ENCODE results near the gene CTAG1B. TPM values are rescaled to one million over a fixed set of nuclear protein-coding genes. Genes with fewer than 3 reads are reported as not detected.
"Not testable (repeated sequence)": the region's sequence is repeated elsewhere in the genome, so short reads cannot be mapped to it uniquely, and the experiment has no call there.

Gene CTAG1B
- total RNA-seq, 1 donor from 2014 or later, result not detected

- H3K27me3 ChIP-seq; H3K27ac ChIP-seq; DNase-seq; H3K4me1 ChIP-seq; intact Hi-C loops (cut with DNase I); H3K9me3 ChIP-seq; ATAC-seq; H3K4me3 ChIP-seq; H3K36me3 ChIP-seq: not testable (repeated sequence)
These were observed 11.9 kb upstream of the CTAG1B start for GRCh38 chrX:154630949-154631348.

GRCh38 chrX:154628960-154629359 is 9.9 kb upstream of the CTAG1B start:
- H3K4me1 ChIP-seq; H3K4me3 ChIP-seq; DNase-seq; intact Hi-C loops (cut with DNase I); H3K9me3 ChIP-seq; H3K27ac ChIP-seq; H3K36me3 ChIP-seq; H3K27me3 ChIP-seq: not testable (repeated sequence)
- peak; percentile 85 for ATAC-seq

- DNase-seq; intact Hi-C loops (cut with DNase I): not testable (repeated sequence)
These were observed 1.8 kb upstream of the CTAG1B start for GRCh38 chrX:154620767-154621414.

GRCh38 chrX:154613586-154613985 is 5.5 kb downstream of the CTAG1B start:
- intact Hi-C loops (cut with DNase I); DNase-seq; H3K27me3 ChIP-seq; ATAC-seq; H3K4me3 ChIP-seq; H3K36me3 ChIP-seq; H3K4me1 ChIP-seq; H3K9me3 ChIP-seq; H3K27ac ChIP-seq: not testable (repeated sequence)

More at GRCh38 chrX:154620767-154621414, 1.8 kb upstream of the CTAG1B start:
- H3K9me3 ChIP-seq, H3K27me3 ChIP-seq, H3K4me3 ChIP-seq, H3K4me1 ChIP-seq, H3K36me3 ChIP-seq, H3K27ac ChIP-seq: not testable (repeated sequence)
- ATAC-seq, result peak; percentile 81

GRCh38 chrX:154611146-154611545 is 7.9 kb downstream of the CTAG1B start:
- H3K9me3 ChIP-seq; H3K36me3 ChIP-seq; intact Hi-C loops (cut with DNase I); H3K4me3 ChIP-seq; ATAC-seq; H3K4me1 ChIP-seq; H3K27me3 ChIP-seq; H3K27ac ChIP-seq; DNase-seq: not testable (repeated sequence)

- intact Hi-C loops (cut with DNase I); H3K36me3 ChIP-seq; H3K27ac ChIP-seq; ATAC-seq; H3K9me3 ChIP-seq; DNase-seq; H3K4me3 ChIP-seq; H3K27me3 ChIP-seq; H3K4me1 ChIP-seq: not testable (repeated sequence)
These were observed 10.3 kb downstream of the CTAG1B start for GRCh38 chrX:154608823-154609222.

- H3K9me3 ChIP-seq; ATAC-seq; intact Hi-C loops (cut with DNase I); H3K27ac ChIP-seq; H3K36me3 ChIP-seq; H3K4me3 ChIP-seq; H3K27me3 ChIP-seq; H3K4me1 ChIP-seq; DNase-seq: not testable (repeated sequence)
These were observed 11.1 kb downstream of the CTAG1B start for GRCh38 chrX:154607976-154608375.

- Histone ChIP-seq H3K27ac (no peak overlapping the region), H3K4me1 (no peaks in the 10 kb centered on the region), H3K27me3 (no peaks in the 10 kb centered on the region), H3K4me3 (no peak overlapping the region), H3K9me3 (no peaks in the 10 kb centered on the region), H3K36me3 (no peaks in the 10 kb centered on the region)
- no peak for DNase-seq
- ATAC-seq, result no peak
- no peak for TF ChIP-seq CTCF (IDR thresholded peaks at IDR 0.05)
- intact Hi-C loops (cut with DNase I), result no loop called here
These were observed 11.7 kb downstream of the CTAG1B start for GRCh38 chrX:154607370-154607769.

GRCh38 chrX:154605566-154605965 is 13.5 kb downstream of the CTAG1B start:
- ATAC-seq (no peak), DNase-seq (no peak)
- no peaks in the 10 kb centered on the region for H3K36me3 ChIP-seq
- H3K4me1 ChIP-seq, result no peaks in the 10 kb centered on the region
- intact Hi-C loops (cut with DNase I), result no loop called here
- no peak overlapping the region for H3K27ac ChIP-seq
- no peak for TF ChIP-seq CTCF (IDR thresholded peaks at IDR 0.05)
- H3K9me3 ChIP-seq, result no peaks in the 10 kb centered on the region
- H3K4me3 ChIP-seq, result no peak overlapping the region
- H3K27me3 ChIP-seq, result no peaks in the 10 kb centered on the region

Measured in upper lobe of right lung (tissue), 1 donor.